ENCODE data around the gene EFEMP1.

Gene EFEMP1

GRCh38 chr2:55871637-55872036 is 51.9 kb downstream of the EFEMP1 start:
- in situ Hi-C loops (cut with HindIII; ENCODE audit: low sequenced_read_pairs) = no loop called here

DNA sequence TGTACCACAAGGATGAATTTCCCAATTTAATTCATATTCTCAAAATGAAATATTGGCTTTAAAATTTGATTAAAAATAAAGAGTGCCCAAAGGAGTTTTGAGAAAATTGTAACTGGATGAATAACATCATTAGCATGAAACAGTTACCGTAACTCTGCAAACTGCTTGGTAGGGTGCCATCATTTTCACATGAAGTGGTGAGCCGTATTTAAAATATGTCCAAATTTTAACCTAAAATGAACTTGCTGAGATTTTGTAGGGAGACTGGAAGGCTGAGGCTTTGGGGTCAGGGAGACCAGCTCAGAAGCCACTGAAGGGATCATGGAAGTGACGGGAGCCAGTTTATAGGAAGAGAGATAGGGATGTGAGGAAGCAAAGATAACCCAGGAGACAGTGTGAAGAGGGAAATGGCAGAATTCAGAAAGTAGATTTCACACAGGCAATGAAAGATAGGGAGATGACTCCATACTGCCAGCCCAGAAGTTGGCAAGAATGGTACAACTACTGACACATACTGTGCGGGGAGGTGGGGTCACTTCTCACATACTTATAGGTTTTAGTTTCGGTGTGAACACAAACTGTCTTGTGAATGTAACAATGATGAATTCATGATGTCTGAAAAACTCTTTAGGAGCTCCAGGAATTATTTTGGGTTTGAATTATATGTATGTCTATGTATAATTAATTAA is 53.8 kb downstream of the EFEMP1 start:
- in situ Hi-C loops (cut with HindIII; ENCODE audit: low sequenced_read_pairs) = no loop called here

GRCh38 chr2:55865096-55865835 is 58.3 kb downstream of the EFEMP1 start:
- in situ Hi-C loops (cut with HindIII; ENCODE audit: low sequenced_read_pairs) = no loop called here

DNA sequence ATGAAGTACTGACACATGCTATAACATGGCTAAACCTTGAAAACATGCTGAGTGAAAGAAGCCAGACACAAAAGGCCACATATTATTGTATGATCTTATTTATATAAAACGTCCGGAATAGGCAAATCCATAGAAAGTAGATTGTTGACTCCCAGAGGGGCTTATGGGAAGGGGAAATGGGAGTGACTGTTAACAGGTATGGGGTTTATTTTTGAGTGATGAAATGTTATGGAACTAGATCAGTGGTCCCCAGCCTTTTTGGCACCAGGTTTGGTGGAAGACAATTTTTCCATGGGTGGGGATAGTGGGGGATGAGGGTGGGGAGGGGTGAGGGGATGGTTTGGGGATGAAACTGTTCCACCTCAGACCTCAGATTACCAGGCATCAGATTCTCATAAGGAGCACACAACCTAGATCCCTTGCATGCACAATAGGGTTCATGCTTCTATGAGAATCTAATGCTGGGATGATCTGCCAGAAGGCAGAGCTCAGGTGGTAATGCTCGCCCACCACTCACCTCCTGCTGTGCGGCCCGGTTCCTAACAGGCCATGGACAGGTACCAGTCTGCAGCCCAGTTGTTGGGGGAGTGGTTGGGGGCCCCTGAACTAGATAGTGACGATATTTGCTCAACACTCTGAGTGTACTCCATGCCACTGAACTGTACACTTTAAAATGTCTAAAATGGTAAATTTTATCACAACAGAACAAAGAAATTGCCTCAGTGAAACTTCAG is 59.1 kb downstream of the EFEMP1 start:
- in situ Hi-C loops (cut with HindIII; ENCODE audit: low sequenced_read_pairs) = no loop called here

DNA sequence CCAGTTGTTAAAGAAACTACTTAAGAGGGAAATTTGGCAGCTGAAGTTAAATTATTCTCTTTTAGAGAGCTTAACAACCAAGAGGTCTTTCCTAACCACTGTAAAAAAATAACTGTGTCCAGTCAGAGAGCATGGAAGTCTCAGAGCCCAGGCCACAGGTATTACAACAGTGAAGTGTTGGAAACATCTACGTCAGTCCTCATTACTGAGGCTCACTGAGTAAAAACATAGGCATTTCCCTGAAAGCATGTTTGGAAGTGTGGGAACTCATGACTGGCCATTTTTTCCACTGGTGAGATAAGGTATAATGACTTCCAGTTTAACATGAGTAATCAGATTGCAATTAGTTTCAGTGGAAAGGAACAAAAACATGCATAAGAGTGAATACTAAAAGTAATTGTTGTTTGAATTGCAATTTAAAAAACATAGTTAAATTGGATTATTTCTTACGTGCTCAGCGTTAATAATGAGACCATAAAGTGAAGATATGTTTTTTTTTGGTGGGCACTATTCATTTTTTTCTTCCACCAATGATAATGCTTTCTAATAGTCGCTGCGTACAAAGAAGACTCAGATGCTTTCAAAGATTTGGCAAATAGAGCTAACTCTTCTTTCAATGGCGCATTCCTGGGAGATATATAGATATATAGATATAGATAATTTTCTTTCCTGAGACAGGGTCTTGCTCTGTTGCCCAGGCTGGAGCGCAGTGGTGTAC is 60.8 kb downstream of the EFEMP1 start:
- in situ Hi-C loops (cut with HindIII; ENCODE audit: low sequenced_read_pairs) = no loop called here

- in situ Hi-C loops (cut with HindIII; ENCODE audit: low sequenced_read_pairs) = no loop called here
Observed at GRCh38 chr2:55862246-55862645, 61.3 kb downstream of the EFEMP1 start.

DNA sequence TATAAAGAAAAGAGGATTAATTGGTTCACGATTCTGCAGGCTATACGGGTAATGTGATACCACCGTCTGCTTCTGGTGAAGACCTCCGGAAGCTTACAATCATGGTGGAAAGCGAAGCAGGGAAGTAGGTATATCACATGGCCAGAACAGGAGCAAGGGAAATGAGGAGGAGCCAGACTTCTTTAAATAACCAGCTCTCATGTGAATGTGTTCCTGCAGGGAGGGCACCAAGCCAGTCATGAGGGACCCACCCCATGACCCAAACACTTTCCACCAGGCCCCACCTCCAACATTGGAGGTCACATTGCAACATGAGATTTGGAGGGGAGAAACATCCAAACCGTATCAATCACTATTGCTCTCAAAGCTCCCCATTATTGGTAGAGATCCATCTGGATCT is 61.8 kb downstream of the EFEMP1 start:
- in situ Hi-C loops (cut with HindIII; ENCODE audit: low sequenced_read_pairs) = no loop called here

DNA sequence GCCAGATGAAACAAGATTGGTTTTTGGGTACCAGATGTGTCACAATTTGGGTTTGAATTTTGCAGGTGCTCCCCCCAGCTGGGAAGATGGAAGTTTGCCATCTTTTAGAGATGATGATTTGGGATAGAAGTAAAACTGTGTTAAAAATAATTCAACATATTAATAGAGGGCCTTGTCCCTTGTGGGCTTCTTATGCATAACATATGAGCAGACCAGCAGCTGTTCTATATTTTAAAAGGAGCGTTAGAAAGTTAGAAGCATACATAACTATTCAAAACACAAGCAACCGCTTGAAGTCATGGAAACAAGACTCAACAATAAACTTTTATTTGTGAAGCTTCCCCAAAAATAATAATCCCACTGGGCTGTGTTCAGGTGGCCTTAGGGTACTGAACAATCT is 62.8 kb downstream of the EFEMP1 start:
- in situ Hi-C loops (cut with HindIII; ENCODE audit: low sequenced_read_pairs) = no loop called here

DNA sequence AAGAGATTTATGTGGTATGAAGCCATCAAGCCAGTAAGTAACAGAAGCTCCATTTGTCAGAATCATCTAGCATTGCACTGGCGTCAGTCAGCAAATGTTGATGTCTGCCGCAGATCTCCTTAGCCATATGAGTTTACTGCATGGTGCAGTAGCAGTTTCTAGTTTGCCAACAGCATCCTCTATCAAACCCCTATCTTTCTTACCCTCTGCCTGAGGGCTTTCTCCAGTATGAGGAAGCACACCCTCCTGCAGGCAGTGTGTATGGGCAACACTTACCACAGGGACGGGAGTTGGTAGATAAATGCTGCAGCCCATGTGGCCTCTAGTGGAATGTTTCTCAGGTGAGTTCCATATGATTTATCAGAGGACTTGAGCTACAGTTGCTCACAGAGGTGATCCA is 63.7 kb downstream of the EFEMP1 start:
- in situ Hi-C loops (cut with HindIII; ENCODE audit: low sequenced_read_pairs) = no loop called here

- in situ Hi-C loops (cut with HindIII; ENCODE audit: low sequenced_read_pairs) = no loop called here
Observed at GRCh38 chr2:55857766-55858165, 65.8 kb downstream of the EFEMP1 start.

GRCh38 chr2:55856936-55857335 is 66.6 kb downstream of the EFEMP1 start:
- in situ Hi-C loops (cut with HindIII; ENCODE audit: low sequenced_read_pairs) = no loop called here

DNA sequence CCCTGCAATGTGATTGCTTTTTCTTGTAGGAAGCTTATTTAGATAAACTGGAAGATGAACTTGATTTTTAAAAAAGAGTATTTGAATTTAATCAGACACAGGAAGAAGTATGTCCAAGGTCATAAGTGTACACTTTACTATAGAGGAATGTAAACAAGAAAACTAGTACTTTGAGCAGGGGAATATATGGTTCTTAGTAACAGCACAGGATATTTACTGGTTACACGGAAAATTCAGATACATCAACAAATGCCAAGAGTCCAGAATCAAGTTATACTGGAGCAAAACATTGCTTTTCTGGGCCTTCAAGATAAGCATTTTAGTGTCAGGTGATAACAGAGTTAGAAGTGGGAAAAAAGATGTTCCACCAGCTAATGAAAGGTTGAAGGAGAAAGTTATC is 75.5 kb downstream of the EFEMP1 start:
- in situ Hi-C loops (cut with HindIII; ENCODE audit: low sequenced_read_pairs) = no loop called here

DNA sequence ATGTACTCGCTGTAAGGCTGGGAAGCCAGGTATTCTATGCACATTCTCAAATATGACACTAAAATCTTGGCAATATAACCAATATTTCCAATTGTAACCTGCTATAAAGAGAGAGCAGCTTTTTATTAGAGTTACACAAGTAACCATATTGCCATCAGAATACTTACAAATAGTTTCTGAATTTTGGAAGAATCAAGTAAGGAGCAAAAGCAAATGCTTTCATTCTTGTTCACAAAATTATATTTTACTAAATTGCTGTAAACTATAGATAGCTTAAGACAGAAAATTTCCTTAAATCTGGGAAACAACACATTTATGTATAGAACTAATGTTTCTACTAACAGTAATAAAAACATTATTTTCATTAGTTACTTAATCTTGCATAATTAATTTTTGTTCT is 77.2 kb downstream of the EFEMP1 start:
- in situ Hi-C loops (cut with HindIII; ENCODE audit: low sequenced_read_pairs) = no loop called here

DNA sequence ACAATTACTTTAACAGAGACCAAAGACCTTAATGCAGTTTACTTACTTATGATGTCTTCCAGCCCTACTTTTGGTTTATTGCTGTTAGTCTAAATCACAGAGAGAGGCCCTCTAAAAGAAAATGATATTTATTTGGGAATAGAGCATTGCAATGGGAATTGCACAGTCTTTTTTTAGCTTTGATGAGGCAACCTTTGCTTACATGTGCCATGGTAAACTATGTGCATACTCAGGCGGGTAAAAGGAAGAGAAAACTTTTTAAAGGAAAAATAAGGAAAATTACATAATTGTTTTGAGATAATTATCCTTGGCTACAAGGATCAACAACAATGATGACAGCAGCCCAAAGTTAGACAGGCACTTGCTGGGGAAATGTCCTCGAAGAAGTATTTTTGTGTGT is 78.6 kb downstream of the EFEMP1 start:
- in situ Hi-C loops (cut with HindIII; ENCODE audit: low sequenced_read_pairs) = no loop called here

DNA sequence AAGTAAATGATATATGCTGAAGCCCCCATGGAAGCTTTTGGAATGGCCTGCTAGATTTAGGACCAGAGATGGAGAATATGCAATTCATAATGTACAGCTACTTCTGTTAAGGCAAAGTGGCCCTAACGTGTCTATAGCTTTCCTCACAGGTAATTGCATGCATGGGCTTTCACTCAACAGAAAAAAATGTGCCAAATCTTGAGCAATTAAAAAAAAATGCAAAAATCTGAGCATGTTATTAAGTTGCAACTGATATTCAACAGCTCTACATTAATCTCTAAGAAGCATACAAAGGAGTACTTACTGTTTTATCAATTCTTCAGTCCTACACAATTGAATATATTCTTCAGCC is 79.6 kb downstream of the EFEMP1 start:
- in situ Hi-C loops (cut with HindIII; ENCODE audit: low sequenced_read_pairs) = no loop called here

DNA sequence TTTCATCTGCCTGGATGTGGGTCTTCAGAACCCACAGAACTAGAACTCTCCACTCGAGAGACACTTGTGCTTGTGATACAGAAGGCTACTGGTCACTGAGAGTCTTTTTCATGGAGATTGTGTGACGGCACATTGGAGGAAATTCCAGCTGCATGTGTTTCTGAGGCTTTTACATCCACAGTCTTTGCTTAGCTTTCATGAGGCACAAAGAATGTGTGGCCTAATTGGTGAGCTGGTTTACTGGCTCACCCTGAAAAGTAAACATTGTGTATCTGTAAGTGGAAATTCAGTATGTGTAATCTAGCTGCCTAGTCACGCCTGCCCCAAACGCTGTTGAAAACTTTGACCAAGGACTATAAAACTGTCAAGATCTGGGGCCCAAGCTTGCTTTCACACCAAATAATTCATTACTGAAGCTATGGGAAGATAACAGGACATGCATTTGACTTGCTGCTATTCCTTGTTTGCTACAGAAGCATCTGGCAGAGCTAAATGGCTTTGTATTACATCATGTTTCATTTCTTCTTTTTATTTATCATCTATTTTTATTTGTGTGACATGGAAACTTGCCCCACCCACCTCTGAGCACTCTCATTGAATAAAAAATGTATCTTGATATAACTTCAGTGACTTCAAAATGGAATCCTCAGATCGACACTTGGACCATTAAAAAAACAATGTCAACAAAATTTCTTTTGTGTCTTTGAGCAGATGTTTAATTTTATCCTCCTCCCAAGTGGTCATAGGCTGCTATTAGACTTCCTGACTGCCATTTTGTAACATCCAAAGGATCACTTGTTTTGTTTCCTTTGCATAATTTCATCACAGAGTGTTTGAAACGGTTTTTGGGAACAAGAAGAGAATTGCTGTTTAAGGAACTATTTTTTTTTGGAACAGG is 80.2 kb downstream of the EFEMP1 start:
- in situ Hi-C loops (cut with HindIII; ENCODE audit: low sequenced_read_pairs) = no loop called here

- in situ Hi-C loops (cut with HindIII; ENCODE audit: low sequenced_read_pairs) = no loop called here
Observed at GRCh38 chr2:55842046-55842445, 81.5 kb downstream of the EFEMP1 start.

GRCh38 chr2:55840460-55840859 is 83.1 kb downstream of the EFEMP1 start:
- in situ Hi-C loops (cut with HindIII; ENCODE audit: low sequenced_read_pairs) = no loop called here

DNA sequence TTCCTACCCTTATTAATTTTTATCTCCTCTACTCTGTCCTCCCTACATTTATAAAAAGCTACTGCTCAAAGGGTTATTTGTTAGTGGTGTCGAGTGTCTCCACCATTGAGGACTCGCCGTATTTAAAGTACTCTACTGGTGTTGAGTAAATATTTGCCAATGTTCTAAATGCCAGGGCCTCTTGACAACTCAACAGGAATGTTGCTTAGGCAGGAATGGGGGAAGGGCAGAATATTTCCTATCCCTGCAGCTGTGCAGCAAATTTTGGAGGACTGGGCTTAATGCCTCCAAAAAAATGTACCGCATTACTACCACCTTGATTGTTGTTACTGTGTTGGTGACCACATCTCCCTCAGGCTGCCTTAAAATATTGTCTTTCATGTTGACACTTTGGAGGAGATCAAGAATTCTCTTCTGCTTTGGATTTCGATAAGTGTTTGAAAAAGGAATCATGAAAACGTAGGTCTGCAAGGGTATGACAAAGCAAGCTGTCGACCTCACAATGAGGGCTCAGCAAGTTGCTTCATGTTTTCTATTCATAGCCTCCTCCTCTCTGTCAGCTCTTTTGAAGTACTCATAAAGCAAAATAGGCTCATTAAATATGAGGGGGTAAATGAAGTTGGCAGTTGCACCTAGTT is 84.3 kb downstream of the EFEMP1 start:
- in situ Hi-C loops (cut with HindIII; ENCODE audit: low sequenced_read_pairs) = no loop called here

- in situ Hi-C loops (cut with HindIII; ENCODE audit: low sequenced_read_pairs) = no loop called here
Observed at GRCh38 chr2:55838653-55839052, 84.9 kb downstream of the EFEMP1 start.

Data from DLD1 (cell line).